Measurements from ENCODE around the gene PKHD1.

DNA sequence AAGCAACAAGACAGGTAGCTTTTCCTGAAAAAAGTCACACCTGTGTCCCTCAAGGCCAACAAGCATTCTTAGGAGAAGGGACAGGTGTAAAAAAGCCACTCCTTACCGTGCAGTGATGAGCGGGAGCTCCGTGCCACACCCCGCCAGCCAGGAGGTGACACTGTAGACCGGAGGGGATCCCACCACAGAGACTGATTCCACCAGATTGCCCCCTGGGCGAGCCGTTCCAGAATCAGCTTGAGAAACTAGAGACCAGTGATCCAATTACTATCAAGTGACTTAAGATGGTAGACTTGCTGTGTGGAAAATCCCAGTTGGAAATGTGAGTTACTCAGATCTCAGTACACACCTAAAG lies 37.4 kb downstream of the PKHD1 start:
- TF ChIP-seq, protein P1, sequence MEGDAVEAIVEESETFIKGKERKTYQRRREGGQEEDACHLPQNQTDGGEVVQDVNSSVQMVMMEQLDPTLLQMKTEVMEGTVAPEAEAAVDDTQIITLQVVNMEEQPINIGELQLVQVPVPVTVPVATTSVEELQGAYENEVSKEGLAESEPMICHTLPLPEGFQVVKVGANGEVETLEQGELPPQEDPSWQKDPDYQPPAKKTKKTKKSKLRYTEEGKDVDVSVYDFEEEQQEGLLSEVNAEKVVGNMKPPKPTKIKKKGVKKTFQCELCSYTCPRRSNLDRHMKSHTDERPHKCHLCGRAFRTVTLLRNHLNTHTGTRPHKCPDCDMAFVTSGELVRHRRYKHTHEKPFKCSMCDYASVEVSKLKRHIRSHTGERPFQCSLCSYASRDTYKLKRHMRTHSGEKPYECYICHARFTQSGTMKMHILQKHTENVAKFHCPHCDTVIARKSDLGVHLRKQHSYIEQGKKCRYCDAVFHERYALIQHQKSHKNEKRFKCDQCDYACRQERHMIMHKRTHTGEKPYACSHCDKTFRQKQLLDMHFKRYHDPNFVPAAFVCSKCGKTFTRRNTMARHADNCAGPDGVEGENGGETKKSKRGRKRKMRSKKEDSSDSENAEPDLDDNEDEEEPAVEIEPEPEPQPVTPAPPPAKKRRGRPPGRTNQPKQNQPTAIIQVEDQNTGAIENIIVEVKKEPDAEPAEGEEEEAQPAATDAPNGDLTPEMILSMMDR (IDR thresholded peaks at IDR 0.05; ENCODE audit: insufficient read depth, low read length), result no peak
- TF ChIP-seq POLR2AphosphoS5 (IDR thresholded peaks at IDR 0.05; ENCODE audit: low read depth) (no peak), SPI1 (IDR thresholded peaks at IDR 0.05; ENCODE audit: borderline replicate concordance, low read depth) (no peak)

Data from HL-60 (cell line).